Stimulated activated CD8-positive, alpha-beta memory T cell treated with anti-CD3 and anti-CD28 coated beads, Interleukin-4, amount 100 ng/mL, for 48 hours (primary cell): Measurements from ENCODE around the gene LDAH.
"Not testable (repeated sequence)": the region's sequence is repeated elsewhere in the genome, so short reads cannot be mapped to it uniquely, and the experiment has no call there.

Experiments used
- DNase-seq: peaks from one replicate; pipeline ENCODE4 v3.0.0-alpha.2; 2020

LDAH gene

GRCh38 chr2:20717641-20718040 is 105.3 kb downstream of the LDAH start:
- DNase-seq = no peak

DNA sequence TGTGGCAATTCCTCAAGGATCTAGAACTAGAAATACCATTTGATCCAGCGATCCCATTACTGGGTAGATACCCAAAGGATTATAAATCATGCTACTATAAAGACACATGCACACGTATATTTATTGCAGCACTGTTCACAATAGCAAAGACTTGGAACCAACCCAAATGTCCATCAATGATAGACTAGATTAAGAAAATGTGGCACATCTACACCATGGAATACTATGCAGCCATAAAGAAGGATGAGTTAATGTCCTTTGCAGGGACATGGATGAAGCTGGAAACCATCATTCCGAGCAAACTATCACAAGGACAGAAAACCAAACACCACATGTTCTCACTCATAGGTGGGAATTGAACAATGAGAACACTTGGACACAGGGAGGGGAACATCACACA is 106.7 kb downstream of the LDAH start:
- not testable (repeated sequence) for DNase-seq

DNA sequence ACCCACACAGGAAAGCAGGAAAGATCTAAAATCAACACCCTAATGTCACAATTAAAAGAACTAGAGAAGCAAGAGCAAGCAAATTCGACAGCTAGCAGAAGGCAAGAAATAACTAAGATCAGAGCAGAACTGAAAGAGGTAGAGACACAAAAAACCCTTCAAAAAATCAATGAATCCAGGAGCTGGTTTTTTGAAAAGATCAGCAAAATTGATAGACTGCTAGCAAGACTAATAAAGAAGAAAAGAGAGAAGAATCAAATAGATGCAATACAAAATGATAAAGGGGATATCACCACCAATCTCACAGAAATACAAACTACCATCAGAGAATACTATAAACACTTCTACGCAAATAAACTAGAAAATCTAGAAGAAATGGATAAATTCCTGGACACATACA is 108.5 kb downstream of the LDAH start:
- not testable (repeated sequence) for DNase-seq

- not testable (repeated sequence) for DNase-seq
Measured at GRCh38 chr2:20713585-20713984, 109.3 kb downstream of the LDAH start.

DNA sequence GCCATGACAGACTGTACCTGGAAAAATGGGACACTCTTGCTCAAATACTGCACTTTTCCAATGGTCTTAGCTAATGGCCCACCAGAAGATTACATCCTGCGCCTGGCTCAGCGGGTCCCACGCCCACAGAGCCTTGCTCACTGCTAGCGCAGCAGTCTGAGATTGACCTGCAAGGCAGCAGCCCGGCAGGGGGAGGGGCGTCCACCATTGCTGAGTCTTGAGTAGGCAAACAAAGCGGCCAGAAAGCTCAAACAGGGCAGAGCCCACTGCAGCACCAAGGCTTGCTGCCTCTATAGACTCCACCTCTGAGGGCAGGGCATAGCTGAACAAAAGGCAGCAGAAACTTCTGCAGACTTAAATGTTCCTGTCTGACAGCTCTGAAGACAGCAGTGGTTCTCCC is 111.3 kb downstream of the LDAH start:
- not testable (repeated sequence) for DNase-seq

GRCh38 chr2:20707601-20708000 is 115.3 kb downstream of the LDAH start:
- no peak for DNase-seq

DNA sequence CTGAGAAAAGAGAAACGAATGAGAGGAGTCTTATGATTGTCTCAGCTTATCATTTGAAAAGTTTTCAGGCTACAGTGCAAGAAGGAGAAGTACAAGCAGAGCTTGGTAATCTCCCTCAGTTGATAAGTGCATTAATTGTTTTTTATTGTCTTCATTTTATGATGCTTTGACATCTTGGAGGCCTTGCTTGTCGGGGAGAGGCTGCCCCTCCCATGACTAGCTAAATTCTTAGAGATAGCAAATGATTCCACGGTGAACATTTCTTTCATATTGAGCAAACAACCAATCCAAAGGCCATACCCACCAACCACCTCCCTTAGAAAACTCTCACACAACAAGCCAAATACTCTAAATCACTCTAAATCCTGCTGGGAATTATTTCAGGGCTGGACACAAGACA is 116.1 kb downstream of the LDAH start:
- no peak for DNase-seq

- DNase-seq = no peak
Measured at GRCh38 chr2:20706217-20706616, 116.7 kb downstream of the LDAH start.

DNA sequence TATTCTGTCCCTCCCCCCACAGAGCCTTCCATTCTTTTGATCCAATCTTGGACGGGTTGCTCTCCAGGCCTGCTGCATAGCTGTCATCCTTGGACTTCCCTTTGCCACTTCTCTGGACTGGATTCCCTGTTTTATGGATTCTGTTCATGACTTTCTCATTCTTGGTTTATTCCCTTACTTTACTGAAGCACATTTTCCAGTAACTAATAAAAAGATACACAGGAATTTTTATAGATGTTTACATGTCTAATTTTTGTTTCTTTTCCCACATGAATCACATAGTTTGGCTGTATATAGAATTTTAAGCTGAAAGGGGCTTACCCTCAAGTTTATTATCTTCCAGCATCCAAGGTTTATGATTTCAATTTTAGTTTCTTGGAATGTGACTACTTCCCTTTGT is 118.0 kb downstream of the LDAH start:
- no peak for DNase-seq

DNA sequence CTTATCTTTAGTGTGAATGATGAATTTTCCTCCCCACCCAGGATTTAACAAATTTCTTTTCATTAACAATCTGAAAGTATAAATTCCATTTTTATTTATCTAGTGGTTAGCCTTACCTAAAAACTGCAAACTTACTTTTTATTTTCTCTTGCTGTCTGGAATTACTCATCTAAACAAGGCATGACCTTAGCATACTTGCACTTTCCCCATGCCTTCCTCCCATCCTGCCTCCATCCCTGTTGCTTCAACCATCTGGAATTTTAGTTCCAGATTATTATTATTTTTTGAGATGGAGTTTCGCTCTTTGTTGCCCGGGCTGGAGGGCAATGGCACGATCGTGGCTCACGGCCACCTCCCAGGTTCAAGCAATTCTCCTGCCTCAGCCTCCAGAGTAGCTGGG is 120.3 kb downstream of the LDAH start:
- no peak for DNase-seq

- no peak for DNase-seq
Measured at GRCh38 chr2:20698916-20699613, 123.8 kb downstream of the LDAH start.

- DNase-seq = no peak
Measured at GRCh38 chr2:20697322-20697934, 125.5 kb downstream of the LDAH start.

GRCh38 chr2:20696366-20696765 is 126.5 kb downstream of the LDAH start:
- DNase-seq = no peak

DNA sequence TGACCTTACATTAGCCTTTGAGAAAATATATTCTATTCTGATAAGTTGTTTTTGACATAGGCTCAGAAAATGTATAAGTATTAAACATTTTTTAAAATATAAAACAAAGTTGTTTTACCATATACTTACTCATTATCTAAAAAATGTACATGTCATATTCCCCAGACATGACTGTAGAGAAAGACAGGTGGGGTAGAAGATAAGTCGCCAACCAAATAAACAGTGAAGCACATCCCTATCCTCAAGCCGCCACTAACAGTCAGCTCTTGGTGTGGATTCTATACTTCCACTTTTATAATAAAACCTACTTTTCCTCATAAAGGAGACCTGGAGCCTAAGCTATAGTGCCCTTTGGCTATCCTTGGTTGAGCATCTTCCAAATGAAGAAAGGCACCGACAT is 129.6 kb downstream of the LDAH start:
- DNase-seq = no peak

- no peak for DNase-seq
Measured at GRCh38 chr2:20692081-20692480, 130.8 kb downstream of the LDAH start.

DNA sequence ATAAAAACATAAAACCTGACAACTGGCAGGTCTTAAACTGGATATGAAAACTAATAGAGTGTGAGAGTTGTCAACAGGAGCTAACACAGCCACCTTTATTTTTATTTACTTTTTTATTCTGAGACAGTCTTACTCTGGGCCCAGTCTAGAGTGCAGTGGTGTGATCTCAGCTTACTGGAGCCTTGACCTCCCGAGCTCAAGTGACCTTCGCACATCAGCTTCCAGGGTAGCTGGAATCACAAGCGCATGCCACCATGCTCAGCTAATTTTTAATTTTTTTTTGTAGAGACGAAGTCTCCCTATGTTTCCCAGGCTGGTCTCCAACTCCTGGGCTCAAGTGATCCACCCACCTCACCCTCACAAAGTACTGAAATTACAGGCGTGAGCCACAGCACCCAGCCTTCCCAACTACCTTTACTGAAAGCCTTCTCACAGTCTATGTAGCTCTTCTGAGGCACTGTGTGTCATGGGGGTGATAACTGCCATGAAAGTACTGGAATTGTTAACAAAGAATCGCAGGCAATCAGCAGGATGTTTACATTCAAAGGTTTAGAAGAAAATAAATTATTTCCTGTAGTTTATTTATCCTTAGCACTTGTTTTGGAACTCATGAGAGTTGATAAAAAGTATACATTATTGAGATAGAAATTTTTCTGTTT is 131.7 kb downstream of the LDAH start:
- no peak for DNase-seq

DNA sequence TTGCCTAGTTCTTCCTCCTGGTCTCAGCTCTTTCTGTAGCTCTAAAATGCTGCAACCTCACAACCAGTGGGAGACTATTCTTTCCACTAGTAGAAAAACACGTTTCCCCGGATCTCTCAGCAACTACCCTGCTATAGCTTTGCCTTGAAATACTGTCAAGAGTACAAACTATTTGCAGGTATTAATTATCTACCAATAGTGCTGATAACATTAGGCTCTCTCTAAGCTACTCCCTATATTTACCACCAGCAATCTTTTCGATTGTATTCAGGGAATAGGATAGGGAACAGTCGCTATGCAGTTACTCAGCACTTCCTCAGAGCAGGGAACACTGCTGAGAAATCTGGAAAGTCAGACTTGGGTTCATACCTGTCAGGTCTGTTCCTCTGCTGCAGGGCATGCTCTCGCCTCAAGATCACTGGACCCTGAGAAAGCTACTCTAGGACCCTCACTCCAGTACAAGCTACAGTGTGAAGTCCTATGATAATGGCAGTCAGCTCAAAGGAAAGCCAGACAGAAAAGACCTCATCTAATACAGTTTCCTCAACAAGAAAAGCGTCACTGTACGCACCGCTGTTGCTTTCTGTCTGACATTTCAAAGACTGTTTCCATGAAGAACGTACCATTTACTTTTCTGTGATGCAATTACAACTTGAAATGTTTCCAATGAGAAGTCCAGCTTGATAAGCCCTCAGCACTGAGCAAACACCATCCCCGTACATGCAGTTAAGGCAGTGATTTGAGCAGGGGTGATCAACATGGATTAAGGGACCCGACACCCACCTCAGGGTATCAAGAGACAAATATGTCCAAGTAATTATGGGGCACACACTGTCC is 133.3 kb downstream of the LDAH start:
- no peak for DNase-seq

GRCh38 chr2:20687260-20687832 is 135.6 kb downstream of the LDAH start:
- no peak for DNase-seq

- no peak for DNase-seq
Measured at GRCh38 chr2:20684581-20685063, 138.3 kb downstream of the LDAH start.

- no peak for DNase-seq
Measured at GRCh38 chr2:20682167-20682920, 140.6 kb downstream of the LDAH start.

GRCh38 chr2:20680744-20681375 is 142.0 kb downstream of the LDAH start:
- DNase-seq = no peak

DNA sequence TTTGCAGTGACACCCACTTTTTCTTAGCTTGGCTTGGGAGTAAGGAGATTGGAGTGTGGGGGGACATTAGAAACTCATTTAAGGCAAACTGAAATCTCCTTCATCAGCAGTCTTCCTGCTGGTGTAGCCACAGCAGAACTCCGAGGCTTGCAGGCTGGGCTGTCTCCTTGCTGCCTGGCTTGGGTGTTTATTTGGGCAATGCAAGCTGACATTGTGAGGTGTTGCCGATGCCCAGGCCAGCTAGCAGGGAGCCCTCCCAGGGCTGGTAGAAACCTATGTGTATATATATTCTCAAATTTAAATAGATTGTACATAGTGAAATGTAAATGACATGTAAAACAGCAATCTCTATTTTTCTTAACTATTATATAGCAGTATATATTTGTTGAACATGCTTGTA is 144.1 kb downstream of the LDAH start:
- no peak for DNase-seq
